Peyer's patch (tissue), 4 donors: ENCODE data around the gene ZNRF3.

Experiments used
- POLR2A ChIP-seq, 2 donors: fragments of 450-650 bp; IDR thresholded peaks; one replicate each; pipeline ENCODE4 v1.5.1; 2017; ENCODE audit warnings: antibody characterized with exemption in 2 of 2, mild to moderate bottlenecking in 2 of 2, moderate library complexity in 2 of 2
- TF ChIP-seq, protein P1 (sequence below), 6 experiments: fragments of 450-650 bp in 4 of 6; fragments of 200-600 bp in 2 of 6; sonication (generic) in 1 of 6; IDR thresholded peaks; one replicate each; pipeline ENCODE4 v1.5.1; 2017 to 2019; ENCODE audit warnings: antibody characterized with exemption in 6 of 6, mild to moderate bottlenecking in 3 of 6, moderate library complexity in 1 of 6

DNA sequence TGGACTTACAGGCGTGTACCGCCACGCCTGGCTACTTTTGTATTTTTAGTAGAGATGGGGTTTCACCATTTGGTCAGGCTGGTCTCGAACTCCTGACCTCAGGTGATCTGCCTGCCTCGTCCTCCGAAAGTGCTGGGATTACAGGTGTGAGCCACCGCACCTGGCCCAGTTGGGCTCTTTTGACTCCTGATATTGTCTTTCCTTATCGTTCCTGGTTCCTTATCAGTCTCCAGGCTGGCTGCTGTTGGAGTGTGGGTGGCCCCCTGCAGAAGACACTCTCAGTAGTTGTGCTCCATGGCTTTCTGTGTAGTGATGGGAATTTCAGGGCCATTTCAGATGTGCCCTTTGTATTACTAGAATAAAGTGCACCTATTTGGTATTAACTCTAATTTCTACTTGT lies 123.0 kb downstream of the ZNRF3 start:
- TF ChIP-seq, protein P1, sequence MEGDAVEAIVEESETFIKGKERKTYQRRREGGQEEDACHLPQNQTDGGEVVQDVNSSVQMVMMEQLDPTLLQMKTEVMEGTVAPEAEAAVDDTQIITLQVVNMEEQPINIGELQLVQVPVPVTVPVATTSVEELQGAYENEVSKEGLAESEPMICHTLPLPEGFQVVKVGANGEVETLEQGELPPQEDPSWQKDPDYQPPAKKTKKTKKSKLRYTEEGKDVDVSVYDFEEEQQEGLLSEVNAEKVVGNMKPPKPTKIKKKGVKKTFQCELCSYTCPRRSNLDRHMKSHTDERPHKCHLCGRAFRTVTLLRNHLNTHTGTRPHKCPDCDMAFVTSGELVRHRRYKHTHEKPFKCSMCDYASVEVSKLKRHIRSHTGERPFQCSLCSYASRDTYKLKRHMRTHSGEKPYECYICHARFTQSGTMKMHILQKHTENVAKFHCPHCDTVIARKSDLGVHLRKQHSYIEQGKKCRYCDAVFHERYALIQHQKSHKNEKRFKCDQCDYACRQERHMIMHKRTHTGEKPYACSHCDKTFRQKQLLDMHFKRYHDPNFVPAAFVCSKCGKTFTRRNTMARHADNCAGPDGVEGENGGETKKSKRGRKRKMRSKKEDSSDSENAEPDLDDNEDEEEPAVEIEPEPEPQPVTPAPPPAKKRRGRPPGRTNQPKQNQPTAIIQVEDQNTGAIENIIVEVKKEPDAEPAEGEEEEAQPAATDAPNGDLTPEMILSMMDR (IDR thresholded peaks at IDR 0.05) = no peak
- TF ChIP-seq POLR2A (IDR thresholded peaks at IDR 0.05) = no peak
